ENCODE measurements around the gene CHRND. TPM values are rescaled to one million over a fixed set of nuclear protein-coding genes. Genes with fewer than 3 reads are reported as not detected.

CHRND gene
- total and polyA plus RNA-seq, 2 donors from 2014 or later: not detected

GRCh38 chr2:232498452-232498851 is 27.5 kb upstream of the CHRND start:
- no peaks in the 10 kb centered on the region for H3K27me3 ChIP-seq (ENCODE audit: control insufficient read depth, insufficient read depth, low read length)
- DNase-seq: no peak
- no peak for TF ChIP-seq CTCF (IDR thresholded peaks at IDR 0.05; ENCODE audit: borderline replicate concordance, extremely low read depth, insufficient read depth)
- no peaks in the 10 kb centered on the region for H3K9me3 ChIP-seq (ENCODE audit: control insufficient read depth in 2 of 3, insufficient read depth in 1 of 3, low read length in 3 of 3)
- H3K27ac ChIP-seq (ENCODE audit: low read depth in 2 of 2, low read length in 2 of 2): no peak overlapping the region
- no peaks in the 10 kb centered on the region for H3K36me3 ChIP-seq (ENCODE audit: control insufficient read depth in 2 of 3, insufficient read depth in 3 of 3, low read length in 3 of 3)
- no peak for FAIRE-seq
- intact Hi-C loops (cut with DNase I): no loop called here
- H3K4me1 ChIP-seq (ENCODE audit: control insufficient read depth in 2 of 3, insufficient read depth in 2 of 3, low read depth in 1 of 3, low read length in 3 of 3): no peaks in the 10 kb centered on the region
- H3K4me3 ChIP-seq (ENCODE audit: low read length in 3 of 3): no peak overlapping the region
- H3K9ac ChIP-seq (ENCODE audit: low read length in 3 of 3): no peak overlapping the region

- FAIRE-seq (no peak), DNase-seq (no peak)
- Histone ChIP-seq H3K4me3 (ENCODE audit: low read length in 3 of 3) (no peak overlapping the region), H3K4me1 (ENCODE audit: control insufficient read depth in 2 of 3, insufficient read depth in 2 of 3, low read depth in 1 of 3, low read length in 3 of 3) (no peaks in the 10 kb centered on the region), H3K9me3 (ENCODE audit: control insufficient read depth in 2 of 3, insufficient read depth in 1 of 3, low read length in 3 of 3) (no peaks in the 10 kb centered on the region), H3K36me3 (ENCODE audit: control insufficient read depth in 2 of 3, insufficient read depth in 3 of 3, low read length in 3 of 3) (no peaks in the 10 kb centered on the region), H3K27ac (ENCODE audit: low read depth in 2 of 2, low read length in 2 of 2) (no peak overlapping the region), H3K9ac (ENCODE audit: low read length in 3 of 3) (no peak overlapping the region), H3K27me3 (ENCODE audit: control insufficient read depth, insufficient read depth, low read length) (peaks cover 7% of the 10 kb centered on the region)
- intact Hi-C loops (cut with DNase I): no loop called here
- TF ChIP-seq CTCF (IDR thresholded peaks at IDR 0.05; ENCODE audit: borderline replicate concordance, extremely low read depth, insufficient read depth): no peak
Measured at GRCh38 chr2:232501331-232501771, 24.6 kb upstream of the CHRND start.

- no peak for TF ChIP-seq CTCF (IDR thresholded peaks at IDR 0.05; ENCODE audit: borderline replicate concordance, extremely low read depth, insufficient read depth)
- no peak for FAIRE-seq
- Histone ChIP-seq H3K27ac (ENCODE audit: low read depth in 2 of 2, low read length in 2 of 2) (no peak overlapping the region), H3K36me3 (ENCODE audit: control insufficient read depth in 2 of 3, insufficient read depth in 3 of 3, low read length in 3 of 3) (no peaks in the 10 kb centered on the region), H3K9ac (ENCODE audit: low read length in 3 of 3) (no peak overlapping the region), H3K4me3 (ENCODE audit: low read length in 3 of 3) (no peak overlapping the region), H3K9me3 (ENCODE audit: control insufficient read depth in 2 of 3, insufficient read depth in 1 of 3, low read length in 3 of 3) (no peaks in the 10 kb centered on the region), H3K4me1 (ENCODE audit: control insufficient read depth in 2 of 3, insufficient read depth in 2 of 3, low read depth in 1 of 3, low read length in 3 of 3) (no peaks in the 10 kb centered on the region), H3K27me3 (ENCODE audit: control insufficient read depth, insufficient read depth, low read length) (peaks cover 7% of the 10 kb centered on the region)
- intact Hi-C loops (cut with DNase I): no loop called here
- DNase-seq: peak in 1 of 5 donors; percentile 75
Measured at GRCh38 chr2:232501794-232502390, 24.1 kb upstream of the CHRND start.

- H3K4me3 ChIP-seq (ENCODE audit: low read length in 3 of 3): no peak overlapping the region
- no peaks in the 10 kb centered on the region for H3K9me3 ChIP-seq (ENCODE audit: control insufficient read depth in 2 of 3, insufficient read depth in 1 of 3, low read length in 3 of 3)
- FAIRE-seq: no peak
- no peaks in the 10 kb centered on the region for H3K36me3 ChIP-seq (ENCODE audit: control insufficient read depth in 2 of 3, insufficient read depth in 3 of 3, low read length in 3 of 3)
- no peaks in the 10 kb centered on the region for H3K4me1 ChIP-seq (ENCODE audit: control insufficient read depth in 2 of 3, insufficient read depth in 2 of 3, low read depth in 1 of 3, low read length in 3 of 3)
- intact Hi-C loops (cut with DNase I): no loop called here
- TF ChIP-seq CTCF (IDR thresholded peaks at IDR 0.05; ENCODE audit: borderline replicate concordance, extremely low read depth, insufficient read depth): no peak
- H3K27ac ChIP-seq (ENCODE audit: low read depth in 2 of 2, low read length in 2 of 2): no peak overlapping the region
- no peak overlapping the region for H3K9ac ChIP-seq (ENCODE audit: low read length in 3 of 3)
- H3K27me3 ChIP-seq (ENCODE audit: control insufficient read depth, insufficient read depth, low read length): peaks cover 7% of the 10 kb centered on the region
- DNase-seq: peak in 2 of 5 donors; percentile 43 to 82
Measured at GRCh38 chr2:232502511-232502910, 23.4 kb upstream of the CHRND start.
